ENCODE data around the gene RAB6A.
"Not testable (repeated sequence)": the region's sequence is repeated elsewhere in the genome, so short reads cannot be mapped to it uniquely, and the experiment has no call there.

RAB6A gene

DNA sequence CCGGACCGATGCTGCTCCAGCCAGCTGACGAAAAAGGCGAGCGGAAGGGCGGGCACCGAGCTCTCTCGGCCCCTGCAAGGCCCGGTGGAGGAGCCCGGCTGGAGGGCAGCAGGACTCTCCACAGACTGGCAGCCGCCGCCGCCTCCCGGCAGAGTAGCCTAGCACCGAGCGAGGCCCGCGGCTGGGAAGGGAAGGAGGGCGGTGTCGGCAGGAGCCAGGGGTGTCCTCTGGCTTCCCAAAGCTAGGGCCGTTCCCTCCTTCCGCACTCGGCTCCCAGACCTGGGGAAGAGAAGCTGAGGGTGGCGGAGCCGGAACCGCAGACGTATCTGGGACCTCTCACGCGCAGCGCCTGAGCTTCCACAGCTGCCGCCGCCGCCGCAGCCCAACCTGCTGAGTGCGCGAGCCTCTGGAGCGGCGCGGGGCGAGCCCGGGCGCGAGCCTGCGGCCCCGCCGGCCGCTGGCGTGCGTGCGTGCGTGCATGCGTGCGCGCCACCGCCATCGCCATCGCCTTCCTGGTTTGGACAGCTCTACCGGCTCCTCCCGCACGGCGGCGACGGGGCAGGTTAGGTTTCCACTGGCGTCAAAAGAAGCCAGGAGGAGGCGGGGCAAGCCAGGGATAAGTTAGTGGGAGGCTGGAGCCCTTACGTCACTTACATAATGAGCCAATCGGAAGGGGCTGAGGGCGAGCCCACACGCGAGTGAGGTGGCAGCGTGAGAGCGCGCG, at the start of gene RAB6A:
Gene RAB6A, minus strand, starts transcription at position 396 of the 724 bp plus-strand sequence. CDS start 439 bp downstream, outside the sequence.
- DNase-seq (ENCODE audit: low spot score) = peak; percentile 100

DNA sequence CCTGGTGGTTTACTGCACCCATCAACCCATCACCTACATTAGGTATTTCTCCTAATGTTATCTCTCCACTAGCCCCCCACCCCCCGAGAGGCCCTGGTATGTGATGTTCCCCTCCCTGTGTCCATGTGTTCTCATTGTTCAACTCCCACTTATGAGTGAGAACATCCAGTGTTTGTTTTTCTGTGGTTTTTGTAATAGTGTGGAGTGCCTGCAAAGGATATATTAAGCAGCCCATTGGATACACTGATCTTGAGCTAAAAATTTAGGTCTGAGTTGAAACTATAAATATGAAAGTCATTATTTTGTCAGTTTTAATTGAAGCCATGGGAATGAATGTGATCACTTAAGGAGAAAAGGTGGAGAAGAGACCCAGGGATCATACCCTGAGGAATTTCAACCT, 49.8 kb upstream of the RAB6A start:
- no peak for DNase-seq (ENCODE audit: low spot score)

DNA sequence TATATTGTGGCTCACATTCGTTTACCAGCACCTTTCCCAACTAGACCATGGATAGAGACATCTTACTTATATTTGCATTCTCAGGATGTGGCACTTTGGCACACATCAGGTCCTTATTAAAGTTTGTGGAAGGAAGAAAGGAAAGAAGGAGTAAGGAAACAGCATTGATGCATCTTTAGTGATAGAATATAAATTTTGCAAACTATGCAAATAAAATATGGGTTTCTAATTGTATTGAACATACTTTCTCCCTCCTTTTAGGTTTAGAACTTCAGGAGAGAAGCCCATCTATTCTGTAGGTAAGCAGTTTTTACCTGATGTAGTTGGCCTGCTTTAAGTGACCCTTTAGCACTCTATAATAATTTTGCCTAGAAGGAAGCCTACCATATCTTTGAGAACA, 47.2 kb upstream of the RAB6A start:
- DNase-seq (ENCODE audit: low spot score) = no peak

DNA sequence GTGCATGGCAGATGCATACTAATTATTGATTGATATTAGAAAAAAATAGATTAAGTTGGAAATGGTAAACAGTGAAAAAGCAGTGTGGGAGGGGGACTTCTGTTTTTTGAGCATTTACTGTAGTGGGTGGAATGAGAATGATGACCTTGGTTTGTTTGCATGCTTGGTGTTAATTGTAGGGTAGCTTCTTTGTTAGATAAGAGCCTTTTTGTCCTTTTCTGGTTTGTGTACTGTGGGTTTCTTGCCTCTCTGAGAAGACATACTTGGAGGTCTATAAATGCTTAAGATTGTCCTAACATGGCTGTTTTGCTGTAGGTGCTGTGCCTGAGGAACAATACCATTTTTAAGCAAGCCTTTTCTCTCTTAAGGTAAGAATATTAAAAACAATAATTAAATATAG, 43.8 kb upstream of the RAB6A start:
- no peak for DNase-seq (ENCODE audit: low spot score)

DNA sequence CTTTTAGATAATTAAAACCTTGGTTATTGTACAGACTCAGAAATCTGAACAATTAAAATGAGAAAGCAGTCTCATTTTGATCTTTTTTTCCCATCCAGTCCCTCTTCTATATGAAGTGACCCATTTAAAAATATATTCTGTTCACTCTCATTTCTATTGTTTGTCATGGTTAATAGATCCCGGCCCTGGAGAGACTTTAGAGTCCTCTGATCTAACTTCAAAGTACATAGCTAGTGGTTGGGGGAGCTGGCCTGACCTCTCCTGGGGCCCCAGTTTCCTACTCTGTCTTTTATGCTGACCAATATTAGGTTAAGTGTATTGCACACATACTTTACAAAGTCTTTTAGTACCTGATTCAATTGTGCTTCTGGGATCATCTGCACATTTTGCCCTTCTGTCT, 40.3 kb upstream of the RAB6A start:
- DNase-seq (ENCODE audit: low spot score) = no peak

GRCh38 chr11:73800276-73800806, 39.5 kb upstream of the RAB6A start:
- DNase-seq (ENCODE audit: low spot score) = no peak

DNA sequence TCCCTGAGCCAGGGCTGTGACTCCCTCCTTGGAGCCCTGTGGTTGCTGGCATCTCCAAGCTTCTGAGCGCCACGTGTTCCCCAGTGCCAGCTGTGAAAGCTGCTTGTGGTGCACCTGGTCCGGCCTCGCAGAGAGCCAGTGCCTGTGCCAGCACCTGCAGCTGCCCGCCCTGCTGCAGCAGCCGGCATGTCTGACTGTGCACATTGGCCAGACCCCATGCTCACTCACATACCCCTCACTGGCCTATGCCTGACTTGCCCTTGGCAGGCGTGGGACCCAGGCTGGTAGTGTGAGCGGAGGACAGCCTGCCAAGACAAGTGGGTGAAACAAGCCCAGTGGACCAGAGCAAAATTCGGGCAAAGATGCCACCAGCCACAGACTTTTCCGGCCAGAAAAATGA, 36.6 kb upstream of the RAB6A start:
- peak; percentile 67 for DNase-seq (ENCODE audit: low spot score)

GRCh38 chr11:73795925-73796632, 35.2 kb upstream of the RAB6A start:
- peak; percentile 90 for DNase-seq (ENCODE audit: low spot score)

DNA sequence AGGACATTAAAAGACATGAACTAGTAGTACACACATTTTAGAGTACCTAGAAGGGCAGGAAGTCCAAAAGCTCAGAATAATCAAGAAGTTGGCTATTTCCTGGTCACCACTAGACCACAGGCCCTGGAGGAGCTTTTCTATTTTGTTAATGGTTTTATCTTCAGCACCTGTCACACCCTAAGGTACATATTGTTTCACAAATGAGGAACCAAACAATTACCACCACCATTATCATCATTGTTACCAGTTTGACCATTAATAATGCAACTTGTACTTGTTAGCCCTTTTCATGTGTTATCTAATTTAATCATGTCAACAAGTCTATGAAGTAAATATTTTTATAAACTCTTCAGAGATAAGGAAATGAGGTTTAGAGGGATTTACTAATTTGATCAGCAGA, 31.7 kb upstream of the RAB6A start:
- DNase-seq (ENCODE audit: low spot score) = no peak

DNA sequence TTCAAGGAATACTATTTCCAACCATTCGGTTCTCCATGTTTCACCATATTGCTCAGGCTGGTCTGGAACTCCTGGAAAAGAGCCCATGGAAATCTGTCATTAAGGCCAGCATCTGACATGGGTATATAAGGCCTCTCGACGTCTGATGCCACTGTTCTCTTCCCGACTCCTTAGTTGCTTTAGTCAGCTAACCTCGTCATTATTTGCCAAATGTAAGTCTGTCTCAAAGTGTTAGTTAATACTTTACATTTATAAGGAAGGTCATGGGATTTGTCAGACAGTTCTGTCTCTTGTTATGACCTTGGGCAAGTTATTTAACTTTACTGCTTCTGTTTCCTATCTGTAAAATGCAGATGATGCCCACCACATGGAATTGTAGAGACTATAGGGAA, 28.4 kb upstream of the RAB6A start:
- DNase-seq (ENCODE audit: low spot score) = no peak

DNA sequence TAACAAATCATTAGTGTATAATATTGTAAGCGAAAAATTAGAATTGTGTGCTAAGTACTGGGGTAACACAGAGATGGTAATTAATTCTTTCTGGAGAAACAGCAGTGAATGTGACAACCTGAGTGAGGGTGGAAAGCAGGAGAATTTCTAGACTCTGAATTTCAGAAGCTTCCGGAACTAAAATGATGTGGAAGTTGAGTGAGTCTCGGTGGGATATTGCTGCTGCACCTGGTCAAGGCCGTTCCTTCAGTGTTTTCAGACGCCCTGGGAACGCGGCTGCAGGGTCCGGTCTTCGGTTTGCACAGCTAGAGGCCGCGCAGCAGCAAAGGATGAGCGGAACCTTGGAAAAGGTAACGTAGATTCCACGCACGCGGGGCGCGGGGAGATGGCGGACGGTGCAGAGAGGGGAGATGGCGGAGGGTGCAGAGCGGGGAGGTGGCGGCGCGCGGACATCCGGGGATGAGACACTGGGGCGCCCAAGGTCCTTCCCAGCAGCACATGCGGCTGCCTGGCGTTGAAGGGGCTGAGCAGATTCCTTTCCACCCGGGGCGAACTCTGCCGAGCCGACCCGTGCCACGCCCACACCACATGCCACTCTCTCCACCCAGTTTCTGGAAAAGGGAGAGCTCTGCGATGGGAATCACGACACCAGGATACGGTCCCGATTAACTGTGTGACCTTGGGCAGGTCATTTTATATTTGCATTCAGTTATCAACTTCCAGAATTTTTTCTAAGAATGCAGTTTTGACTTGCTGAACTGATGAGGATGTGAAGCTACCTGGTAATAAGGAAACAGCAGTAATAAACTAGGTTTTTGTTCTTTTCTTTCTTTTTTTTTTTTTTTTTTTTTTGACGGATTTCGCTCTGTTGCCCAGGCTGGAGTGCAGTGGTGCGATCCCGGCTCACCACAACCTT, 27.0 kb upstream of the RAB6A start, which contains the start of gene MRPL48:
Gene MRPL48, plus strand, starts transcription at position 232 of the 916 bp plus-strand sequence. Its CDS starts 98 bp downstream, at position 330.
- DNase-seq (ENCODE audit: low spot score) = peak; percentile 86

GRCh38 chr11:73787051-73787642, 26.3 kb upstream of the RAB6A start:
- no peak for DNase-seq (ENCODE audit: low spot score)

- not testable (repeated sequence) for DNase-seq (ENCODE audit: low spot score)
Measured at GRCh38 chr11:73785467-73785866, 24.6 kb upstream of the RAB6A start.

- DNase-seq (ENCODE audit: low spot score) = no peak
Measured at GRCh38 chr11:73784734-73785133, 23.9 kb upstream of the RAB6A start.

- DNase-seq (ENCODE audit: low spot score) = no peak
Measured at GRCh38 chr11:73784080-73784634, 23.3 kb upstream of the RAB6A start.

DNA sequence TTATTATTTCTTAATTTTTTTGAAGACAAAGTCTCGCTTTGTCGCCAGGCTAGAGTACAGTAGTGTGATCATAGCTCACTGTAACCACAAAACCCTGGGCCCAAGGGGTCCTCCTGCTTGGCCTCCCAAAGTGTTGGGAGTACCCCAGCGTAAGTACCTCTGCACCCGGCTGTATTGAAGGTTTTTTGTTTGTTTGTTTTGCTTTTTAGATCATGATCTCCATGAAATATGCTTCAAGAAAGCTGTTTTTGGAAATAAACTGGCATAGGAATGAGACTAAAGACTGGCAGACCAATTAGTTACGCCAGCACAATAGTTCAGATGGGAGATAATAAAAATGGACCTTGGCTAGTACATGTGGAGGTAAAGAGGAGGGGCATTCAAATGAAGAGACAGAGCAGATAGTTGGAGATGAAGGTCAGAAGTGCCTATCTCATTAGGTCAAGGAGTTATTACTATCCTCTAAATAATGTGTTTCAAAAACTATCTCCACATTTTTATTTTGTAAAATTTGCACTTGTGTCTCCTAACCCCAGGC, 22.7 kb upstream of the RAB6A start:
- no peak for DNase-seq (ENCODE audit: low spot score)

DNA sequence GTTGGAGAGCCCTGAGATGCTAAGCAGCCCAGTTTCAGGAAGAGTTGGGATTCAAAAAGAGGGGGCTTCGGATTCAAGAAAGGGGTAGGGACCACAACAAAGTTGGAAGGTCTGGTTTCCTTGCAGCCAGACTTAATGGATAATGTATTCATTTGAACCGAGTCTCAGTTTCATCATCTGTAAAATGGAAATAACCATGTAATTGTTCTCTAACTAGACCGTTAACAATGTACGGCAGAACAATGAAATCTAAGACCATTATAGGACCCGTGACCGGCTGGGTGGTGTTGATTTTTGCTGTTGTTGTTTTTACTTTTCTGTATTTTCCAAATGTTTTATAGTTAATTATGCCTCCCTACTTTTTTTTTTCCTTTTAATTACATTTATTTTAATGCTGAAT, 20.4 kb upstream of the RAB6A start:
- DNase-seq (ENCODE audit: low spot score) = no peak

GRCh38 chr11:73779084-73779902, 18.4 kb upstream of the RAB6A start:
- peak; percentile 99 for DNase-seq (ENCODE audit: low spot score)

DNA sequence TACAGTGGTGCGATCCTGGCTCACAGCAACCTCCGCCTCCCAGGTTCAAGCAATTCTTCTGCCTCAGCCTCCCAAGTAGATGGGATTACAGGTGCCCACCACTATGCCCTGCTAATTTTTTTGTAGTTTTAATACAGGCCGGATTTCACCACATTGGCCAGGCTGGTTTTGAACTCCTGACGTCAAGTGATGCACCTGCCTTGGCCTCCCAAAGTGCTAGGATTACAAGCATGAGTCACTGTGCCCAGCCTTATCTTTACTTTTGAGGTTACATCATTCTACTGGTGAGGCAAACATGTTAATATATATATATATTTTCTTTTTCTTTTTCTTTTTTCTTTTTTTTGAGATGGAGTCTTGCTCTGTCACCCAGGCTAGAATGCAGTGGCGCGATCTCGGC, 9.9 kb upstream of the RAB6A start:
- not testable (repeated sequence) for DNase-seq (ENCODE audit: low spot score)

GRCh38 chr11:73766763-73767162, 5.9 kb upstream of the RAB6A start:
- DNase-seq (ENCODE audit: low spot score) = no peak

Data from globus pallidus (tissue), 1 donor.